NCI-H82 treated with DMSO at 0.1 percent for 48 hours (cell line): ENCODE data around the gene TSSK2.
"Not testable (repeated sequence)": the region's sequence is repeated elsewhere in the genome, so short reads cannot be mapped to it uniquely, and the experiment has no call there.

ENCODE experiments used
- DNase-seq: peaks from one replicate; lab custom pipeline; 2025; ENCODE audit not compliant: unreplicated experiment; lab: John Stamatoyannopoulos, UW

TSSK2 gene

GRCh38 chr22:19139974-19140373, 8.9 kb downstream of the TSSK2 start:
- no peak for DNase-seq

GRCh38 chr22:19142394-19142793, 11.3 kb downstream of the TSSK2 start:
- no peak for DNase-seq

GRCh38 chr22:19143212-19143611, 12.1 kb downstream of the TSSK2 start:
- no peak for DNase-seq

GRCh38 chr22:19143967-19144400, 12.9 kb downstream of the TSSK2 start:
- no peak for DNase-seq

GRCh38 chr22:19146215-19146968, 15.3 kb downstream of the TSSK2 start:
- no peak for DNase-seq

- DNase-seq = no peak
Measured at GRCh38 chr22:19147195-19147780, 16.2 kb downstream of the TSSK2 start.

- no peak for DNase-seq
Measured at GRCh38 chr22:19148417-19149046, 17.4 kb downstream of the TSSK2 start.

GRCh38 chr22:19149047-19149883, 18.2 kb downstream of the TSSK2 start:
- DNase-seq = no peak

- DNase-seq = no peak
Measured at GRCh38 chr22:19149991-19150390, 18.9 kb downstream of the TSSK2 start, which contains the start of gene GSC2. Gene GSC2, minus strand, starts transcription at chr22:19150292. Its CDS starts 9 bp downstream, at chr22:19150283.

- DNase-seq = no peak
Measured at GRCh38 chr22:19150482-19151328, 19.6 kb downstream of the TSSK2 start.

GRCh38 chr22:19151329-19152191, 20.5 kb downstream of the TSSK2 start:
- no peak for DNase-seq

GRCh38 chr22:19152942-19153883, 22.1 kb downstream of the TSSK2 start:
- DNase-seq = no peak

GRCh38 chr22:19156109-19156508, 25.0 kb downstream of the TSSK2 start:
- not testable (repeated sequence) for DNase-seq

GRCh38 chr22:19158649-19159048, 27.5 kb downstream of the TSSK2 start:
- DNase-seq = not testable (repeated sequence)

- no peak for DNase-seq
Measured at GRCh38 chr22:19164425-19164824, 33.3 kb downstream of the TSSK2 start.

- DNase-seq = no peak
Measured at GRCh38 chr22:19166421-19166820, 35.3 kb downstream of the TSSK2 start.

- DNase-seq = no peak
Measured at GRCh38 chr22:19167106-19167869, 36.2 kb downstream of the TSSK2 start.
